GM21528 (cell line): ENCODE measurements around the gene TEC.
"Not testable (repeated sequence)": the region's sequence is repeated elsewhere in the genome, so short reads cannot be mapped to it uniquely, and the experiment has no call there.

Source experiments
- ATAC-seq: cut with Tn5 transposase; IDR thresholded peaks from one replicate; pipeline ENCODE4 v1.9.1; 2021; ENCODE audit warnings: mild to moderate bottlenecking, moderate library complexity; ENCODE audit not compliant: unreplicated experiment, low FRiP score

TEC gene

GRCh38 chr4:48268956-48269860 lies at the start of gene TEC:
TSS of gene TEC (minus strand) at chr4:48269838. CDS start at chr4:48228614, 41,224 bp downstream.
- peak; percentile 29 for ATAC-seq

DNA sequence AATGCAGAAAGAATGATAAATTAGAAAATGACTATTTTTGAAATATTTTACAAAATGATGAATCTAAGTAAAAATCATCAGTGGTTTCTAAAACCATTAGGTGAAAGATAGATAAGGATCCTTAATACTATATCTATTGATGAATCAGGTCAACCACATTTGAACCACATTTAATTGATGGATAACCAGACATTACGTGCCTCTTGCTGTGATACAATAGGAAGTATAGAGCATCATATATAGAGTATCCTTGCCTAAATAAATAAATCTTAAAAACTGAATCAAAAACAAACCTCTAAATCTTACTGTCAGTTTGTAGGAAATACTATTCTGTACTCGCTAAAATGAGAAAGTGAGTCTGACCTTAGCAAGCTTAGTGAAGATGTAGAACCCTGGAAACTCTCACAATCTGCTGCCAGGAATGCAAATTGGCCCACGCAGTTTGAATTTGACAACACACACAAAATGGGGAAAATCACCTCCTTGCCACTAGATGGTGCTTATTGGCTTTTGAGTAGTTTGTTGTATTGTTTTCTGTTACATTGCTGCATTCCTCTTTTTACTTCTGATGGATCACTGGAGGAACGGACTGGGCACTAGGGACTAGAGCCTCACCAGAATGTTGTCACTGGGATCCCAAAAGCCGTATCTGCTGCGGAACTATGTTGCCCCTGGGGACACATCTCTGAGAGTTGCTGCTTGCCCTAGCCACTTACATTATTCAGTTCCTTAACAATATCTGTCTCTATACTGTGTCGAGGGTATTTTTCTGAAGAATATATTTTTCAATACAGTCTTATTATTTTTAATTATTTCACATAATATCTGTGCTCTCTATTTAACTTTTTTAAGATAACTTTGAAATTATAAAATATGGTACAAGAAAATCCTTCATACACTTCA lies 46.3 kb upstream of the TEC start:
- ATAC-seq: peak; percentile 80

DNA sequence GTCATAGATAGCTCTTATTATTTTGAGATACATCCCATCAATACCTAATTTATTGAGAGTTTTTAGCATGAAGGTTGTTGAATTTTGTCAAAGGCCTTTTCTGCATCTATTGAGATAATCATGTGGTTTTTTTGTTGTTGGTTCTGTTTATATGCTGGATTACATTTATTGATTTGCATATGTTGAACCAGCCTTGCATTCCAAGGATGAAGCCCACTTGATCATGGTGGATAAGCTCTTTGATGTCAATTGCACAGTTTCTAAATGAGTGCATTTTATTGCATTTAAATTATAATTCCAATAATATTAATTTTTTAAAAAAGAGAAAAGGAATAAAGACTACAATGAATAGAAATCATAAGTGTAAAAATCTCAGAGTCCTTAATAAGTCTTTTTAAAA lies 45.1 kb upstream of the TEC start:
- ATAC-seq: not testable (repeated sequence)

DNA sequence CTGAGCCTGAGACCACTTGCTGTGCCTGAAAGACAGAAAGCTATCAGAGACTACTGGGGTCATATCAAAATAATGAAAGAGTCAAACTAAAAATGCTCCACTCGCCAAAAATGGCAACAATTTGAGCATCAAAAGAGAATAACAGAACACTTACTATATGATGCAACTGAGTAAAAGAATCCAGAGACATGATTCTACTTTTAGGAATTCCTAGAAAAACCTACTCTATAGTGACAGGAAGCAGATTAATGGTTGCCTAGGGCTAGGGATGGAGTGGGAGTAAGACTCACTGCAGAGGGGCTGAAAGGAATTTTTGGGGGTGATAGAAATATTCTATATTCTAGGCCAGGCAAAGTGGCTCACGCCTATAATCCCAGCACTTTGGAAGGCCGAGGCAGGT lies 42.3 kb upstream of the TEC start:
- no peak for ATAC-seq

GRCh38 chr4:48308901-48309300 lies 39.3 kb upstream of the TEC start:
- ATAC-seq: no peak

DNA sequence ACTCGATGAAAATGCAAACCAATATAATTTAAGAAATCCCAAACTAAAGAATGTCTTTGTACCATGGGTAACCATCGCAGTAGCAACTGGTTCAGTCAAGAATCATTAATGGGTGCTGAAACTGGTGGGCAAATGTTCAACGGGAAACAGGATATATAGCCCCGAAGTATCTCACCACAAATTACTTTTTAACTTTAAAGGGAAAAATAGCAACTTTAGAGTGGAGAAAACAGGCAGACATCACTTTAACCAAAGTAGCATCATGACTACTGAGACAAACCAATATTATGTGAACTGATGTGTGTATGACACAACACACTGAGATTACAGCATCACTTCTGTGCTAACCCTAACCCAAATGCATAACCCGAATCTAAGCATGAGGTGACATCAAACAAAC lies 37.9 kb upstream of the TEC start:
- ATAC-seq: peak; percentile 73

DNA sequence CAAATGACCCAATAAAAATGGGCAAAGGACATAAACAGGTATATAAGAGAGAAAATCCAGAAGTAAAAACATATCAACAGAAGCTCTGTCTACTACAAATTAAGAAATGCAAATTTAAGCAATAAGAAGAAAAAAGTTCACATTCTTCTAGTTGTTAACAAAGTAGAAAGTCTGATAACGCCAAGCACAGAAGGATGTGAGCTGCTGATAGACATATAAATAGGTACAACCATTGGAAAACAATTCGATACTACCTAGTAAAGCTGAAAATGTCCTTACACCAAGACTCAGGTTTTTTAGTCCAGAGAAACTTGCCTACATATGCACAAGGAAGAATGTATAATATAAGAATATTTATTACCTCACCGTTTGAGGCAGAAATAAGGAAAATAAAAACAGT lies 35.9 kb upstream of the TEC start:
- ATAC-seq: no peak

DNA sequence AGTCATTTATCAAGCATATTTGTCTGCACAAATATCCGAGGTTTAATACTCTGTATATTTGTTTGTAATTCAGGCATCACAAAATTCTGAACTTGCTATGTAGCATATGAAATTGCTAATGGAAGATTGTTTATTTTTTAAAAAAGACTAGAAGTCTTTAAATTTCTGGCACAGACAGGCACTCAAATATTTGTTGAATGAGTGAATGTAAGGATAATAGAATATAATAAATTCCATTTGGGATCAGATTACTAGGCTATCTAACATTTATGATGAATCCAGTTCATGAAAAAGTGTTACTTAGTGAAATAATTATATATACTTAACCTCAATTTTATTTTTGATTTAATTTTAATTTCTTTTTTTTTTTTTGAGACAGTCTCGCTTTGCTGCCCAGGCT lies 30.4 kb upstream of the TEC start:
- no peak for ATAC-seq

GRCh38 chr4:48299560-48299959 lies 29.9 kb upstream of the TEC start:
- ATAC-seq: no peak

DNA sequence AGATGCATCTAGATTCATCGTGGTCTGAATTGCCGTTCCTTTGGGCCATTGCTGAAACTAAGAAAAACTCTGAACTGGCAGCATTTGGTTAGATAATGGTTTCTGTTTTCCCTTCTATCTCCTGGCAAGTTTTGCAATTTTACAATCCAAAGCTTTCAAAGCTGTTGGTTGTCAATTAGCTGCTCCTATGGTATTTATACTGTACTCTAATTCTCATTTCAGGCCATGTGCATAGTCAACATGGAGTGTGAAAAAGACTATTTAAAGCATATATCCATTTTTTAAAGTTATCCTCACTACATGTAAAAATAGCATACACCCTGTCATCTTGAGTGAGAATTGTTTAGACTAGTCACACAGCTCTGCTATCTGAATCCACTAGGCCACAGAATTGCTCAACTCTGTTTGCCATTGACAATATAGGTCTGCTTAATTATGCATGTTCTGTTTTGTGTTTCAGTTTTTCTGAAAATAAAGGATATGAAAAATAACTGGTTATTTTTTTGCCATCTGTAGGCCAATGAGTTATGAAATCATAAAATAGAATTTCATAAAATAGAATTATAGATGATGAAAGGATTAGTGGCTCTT lies 27.7 kb upstream of the TEC start:
- ATAC-seq: no peak

DNA sequence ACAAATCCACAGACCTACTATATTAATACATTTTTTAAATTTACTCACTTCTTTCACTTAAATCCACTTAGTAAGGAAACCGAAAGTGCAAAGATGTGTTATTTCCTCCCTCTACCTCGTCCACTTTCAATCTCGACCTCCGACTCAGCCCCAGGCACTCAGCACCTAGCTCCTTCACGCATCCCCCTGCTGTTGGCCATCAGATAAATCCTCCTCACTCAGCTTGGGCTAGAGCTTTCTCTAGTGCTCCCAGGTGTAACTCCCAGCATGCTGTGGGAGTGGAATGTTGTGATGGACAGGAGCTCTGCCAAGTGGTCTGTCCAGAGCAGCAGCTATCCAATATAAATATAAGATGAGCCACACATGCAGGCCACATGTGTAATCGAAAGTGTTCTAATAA lies 26.7 kb upstream of the TEC start:
- peak; percentile 93 for ATAC-seq

DNA sequence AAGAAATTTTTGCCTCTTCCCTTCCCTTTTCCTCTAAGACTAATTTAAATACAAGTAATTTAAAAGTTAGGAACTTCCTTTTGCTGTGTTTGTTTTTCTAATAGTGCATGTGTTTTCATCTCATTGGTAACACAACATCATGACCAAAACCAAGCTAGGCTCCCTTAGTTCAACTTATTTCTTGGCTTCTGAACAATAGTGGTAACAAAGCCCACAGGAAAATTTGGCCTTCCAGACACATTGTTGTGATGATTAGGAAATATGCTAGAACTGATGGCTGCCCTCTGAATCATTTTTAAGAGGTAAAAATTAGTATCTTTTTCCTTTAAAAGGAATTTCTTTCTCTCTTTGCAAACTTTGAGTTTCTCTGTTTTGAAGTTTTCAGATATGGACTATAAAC lies 25.5 kb upstream of the TEC start:
- ATAC-seq: no peak

- not testable (repeated sequence) for ATAC-seq
Observed at GRCh38 chr4:48292218-48292790, 22.7 kb upstream of the TEC start.

DNA sequence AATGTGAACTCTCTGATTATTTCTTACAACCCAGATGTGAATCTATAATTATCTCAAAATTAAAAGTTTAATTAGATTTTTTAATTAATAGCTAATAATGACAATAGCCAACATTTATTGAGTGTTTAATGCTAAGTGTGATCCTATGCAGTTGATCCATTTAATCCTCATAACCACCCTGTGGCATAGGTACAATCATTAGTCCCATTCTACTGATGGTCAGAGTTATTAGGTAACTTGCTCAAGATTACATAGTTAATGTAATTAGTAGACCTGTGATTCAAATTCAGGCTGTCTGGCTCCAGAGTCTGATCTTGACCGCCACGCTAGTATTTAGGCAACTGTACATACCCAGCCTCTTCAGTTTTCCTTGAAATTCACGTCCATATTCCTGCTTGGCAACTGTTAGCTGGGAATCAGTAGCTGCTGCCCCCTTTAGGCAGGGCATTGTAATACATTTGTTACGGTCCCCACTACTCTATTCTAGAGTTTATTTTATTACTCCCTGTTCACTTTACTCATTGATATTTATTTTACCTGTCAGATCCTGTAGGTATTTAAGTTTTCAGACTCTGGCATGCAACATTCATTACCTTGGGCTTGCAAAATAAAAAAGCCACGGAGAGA lies 20.6 kb upstream of the TEC start:
- no peak for ATAC-seq

GRCh38 chr4:48286060-48286459 lies 16.4 kb upstream of the TEC start:
- not testable (repeated sequence) for ATAC-seq

DNA sequence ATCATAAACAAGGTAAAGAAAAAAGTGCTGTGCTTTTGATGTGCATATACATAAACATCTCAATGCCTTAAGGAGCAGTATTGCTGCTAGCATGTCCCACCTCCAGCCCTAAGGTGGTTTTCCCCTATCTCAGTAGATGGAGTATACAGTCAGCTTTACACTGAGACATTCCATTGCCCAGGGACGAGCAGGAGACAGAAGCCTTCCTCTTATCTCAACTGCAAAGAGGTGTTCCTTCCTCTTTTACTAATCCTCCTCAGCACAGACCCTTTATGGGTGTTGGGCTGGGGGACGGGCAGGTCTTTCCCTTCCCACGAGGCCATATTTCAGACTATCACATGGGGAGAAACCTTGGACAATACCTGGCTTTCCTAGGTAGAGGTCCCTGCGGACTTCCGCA lies 16.0 kb upstream of the TEC start:
- not testable (repeated sequence) for ATAC-seq

DNA sequence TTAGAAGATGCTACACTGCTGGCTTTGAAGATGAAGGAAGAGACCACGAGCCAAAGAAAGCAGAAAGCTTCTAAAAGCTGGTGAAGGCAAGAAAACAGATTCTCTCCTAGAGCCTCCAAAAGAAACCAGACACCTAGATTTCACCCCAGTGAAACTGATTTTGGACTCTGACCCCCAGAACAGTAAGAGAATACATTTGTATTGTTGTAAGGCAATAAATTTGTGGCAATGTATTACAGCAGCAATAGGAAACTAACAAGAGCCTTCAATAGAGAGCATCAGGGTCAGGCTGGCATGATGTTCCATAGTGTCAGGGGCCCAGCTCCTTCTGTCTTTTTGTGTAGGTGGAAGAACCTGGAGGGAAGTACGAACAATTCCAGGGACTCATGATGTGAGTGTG lies 6.0 kb upstream of the TEC start:
- ATAC-seq: no peak

- ATAC-seq: no peak
Observed at GRCh38 chr4:48275247-48275646, 5.6 kb upstream of the TEC start.

- no peak for ATAC-seq
Observed at GRCh38 chr4:48271626-48272025, 2.0 kb upstream of the TEC start.

DNA sequence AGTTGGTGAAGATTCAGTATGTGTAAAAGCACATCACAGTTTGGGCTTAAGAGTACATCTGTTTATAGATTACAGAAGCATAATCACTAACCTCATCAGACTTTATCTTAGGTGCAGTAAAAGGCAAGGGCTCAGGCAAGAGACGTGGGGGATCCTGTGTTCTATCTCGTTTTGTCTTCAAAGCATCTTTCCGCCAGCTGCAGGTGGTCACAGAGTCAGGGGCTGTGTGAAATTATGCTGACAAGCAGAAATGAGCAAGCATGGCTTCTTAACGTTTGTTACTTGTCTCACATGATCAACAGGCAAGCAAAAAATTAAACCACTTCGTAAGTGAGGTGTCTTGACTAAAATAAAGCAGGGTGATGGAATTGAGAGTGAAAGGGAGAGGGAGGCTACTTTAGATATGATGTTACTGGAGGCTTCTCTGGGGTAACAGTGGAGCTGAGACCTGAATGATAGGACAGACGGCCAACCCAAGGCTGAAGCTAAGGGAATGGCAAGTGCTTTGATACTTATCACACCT lies 1.4 kb upstream of the TEC start:
- no peak for ATAC-seq
